H1 (cell line): Measurements from ENCODE around the gene TNFRSF14. TPM values are rescaled to one million over a fixed set of nuclear protein-coding genes. Genes with fewer than 3 reads are reported as not detected.

Experiments
- CTCF ChIA-PET: fragments of 300-600 bp; sonication (Branson Sonifier 250); formaldehyde crosslinking; loops from one replicate; lab custom pipeline; 2021; ENCODE audit not compliant: partially characterized antibody; lab: Charles Lee
- POLR2A ChIA-PET: fragments of 300-600 bp; sonication (Branson Sonifier 250); formaldehyde crosslinking; loops from one replicate; lab custom pipeline; 2021; ENCODE audit warnings: inconsistent platforms; ENCODE audit not compliant: partially characterized antibody; lab: Charles Lee
- DNase-seq, 2 experiments: peaks; one replicate each; pipeline versions ENCODE4 v3.0.0 to v3.0.0-alpha.2; 2010 to 2022; ENCODE audit warnings: low spot score in 2 of 2, low read depth in 1 of 2, mixed read lengths in 1 of 2
- FAIRE-seq: peaks from 2 replicates; lab custom pipeline; 2011; peaks lifted over from hg19 to GRCh38; lab: Jason Lieb, UNC
- H2AFZ ChIP-seq: 2 replicates; pipeline ENCODE4 v1.8.1; 2012; ENCODE audit warnings: low read length, inconsistent platforms
- H2AK5ac ChIP-seq: 2 replicates; pipeline ENCODE4 v1.6.1; 2013; ENCODE audit warnings: low read depth, low read length
- H2BK120ac ChIP-seq: replicated peaks from 2 replicates; pipeline ENCODE3; 2013; ENCODE audit warnings: low read depth, low read length, inconsistent platforms
- H2BK12ac ChIP-seq: 2 replicates; pipeline ENCODE4 v1.6.1; 2013; ENCODE audit warnings: low read depth, low read length
- H2BK15ac ChIP-seq: 2 replicates; pipeline ENCODE4 v1.6.1; 2013; ENCODE audit warnings: low read length
- H2BK20ac ChIP-seq: 2 replicates; pipeline ENCODE4 v1.6.1; 2013; ENCODE audit warnings: low read length
- H2BK5ac ChIP-seq: 2 replicates; pipeline ENCODE4 v1.6.1; 2013; ENCODE audit warnings: low read depth, low read length
- H3K14ac ChIP-seq: 2 replicates; pipeline ENCODE4 v1.6.1; 2013; ENCODE audit warnings: inconsistent platforms; ENCODE audit not compliant: insufficient read length
- H3K18ac ChIP-seq: 2 replicates; pipeline ENCODE4 v1.6.1; 2013; ENCODE audit warnings: low read length; ENCODE audit errors: extremely low read depth
- H3K23ac ChIP-seq: 2 replicates; pipeline ENCODE4 v1.6.1; 2013; ENCODE audit warnings: inconsistent platforms; ENCODE audit not compliant: insufficient read length
- H3K23me2 ChIP-seq: 2 replicates; pipeline ENCODE4 v1.6.1; 2013; ENCODE audit warnings: low read depth, low read length
- H3K27ac ChIP-seq: 2 replicates; pipeline ENCODE4 v1.6.1; 2011; ENCODE audit warnings: low read depth, low read length, inconsistent platforms
- H3K27me3 ChIP-seq, 4 experiments: replicated peaks in 1 of 4; 1 replicate in 1 of 4; 2 replicates in 3 of 4; pipeline versions ENCODE4 v1.6.1 to v1.8.1; 2011 to 2013; ENCODE audit warnings: low read length in 3 of 4, mild to moderate bottlenecking in 3 of 4, inconsistent platforms in 2 of 4, mixed read lengths in 2 of 4, moderate library complexity in 1 of 4; ENCODE audit not compliant: control insufficient read depth in 3 of 4, insufficient read depth in 3 of 4; ENCODE audit errors: extremely low read depth in 1 of 4
- H3K36me3 ChIP-seq, 4 experiments: 2 replicates each; pipeline versions ENCODE4 v1.6.1 to v1.8.1; 2011 to 2013; ENCODE audit warnings: mild to moderate bottlenecking in 4 of 4, low read length in 3 of 4, moderate library complexity in 2 of 4, control low read depth in 1 of 4, inconsistent platforms in 1 of 4; ENCODE audit not compliant: insufficient read depth in 4 of 4, control insufficient read depth in 2 of 4
- H3K4ac ChIP-seq: replicated peaks from 2 replicates; pipeline ENCODE3; 2013; ENCODE audit warnings: low read length, low read depth, mixed read lengths, inconsistent platforms; ENCODE audit not compliant: insufficient read length
- H3K4me1 ChIP-seq, 4 experiments: replicated peaks in 1 of 4; 1 replicate in 1 of 4; 2 replicates in 3 of 4; pipeline versions ENCODE4 v1.6.1 to v1.8.1; 2011 to 2013; ENCODE audit warnings: low read length in 3 of 4, inconsistent platforms in 2 of 4, mixed read lengths in 1 of 4; ENCODE audit not compliant: insufficient read depth in 4 of 4, control insufficient read depth in 3 of 4
- H3K4me2 ChIP-seq, 2 experiments: 2 replicates each; pipeline versions ENCODE4 v1.6.1 to v1.8.1; 2011 to 2013; ENCODE audit warnings: low read depth in 2 of 2, low read length in 2 of 2, control low read depth in 1 of 2, inconsistent platforms in 1 of 2, mild to moderate bottlenecking in 1 of 2; ENCODE audit not compliant: insufficient read depth in 1 of 2
- H3K4me3 ChIP-seq, 4 experiments: fragments of 200-600, 300-600 bp in 1 of 4; sonication (generic), shearing (Covaris generic), sonication (Bioruptor Twin) in 1 of 4; 2 replicates each; pipeline versions ENCODE4 v1.5.1 to v1.8.1; 2011 to 2016; ENCODE audit warnings: low read length in 4 of 4, low read depth in 3 of 4, control low read depth in 2 of 4, inconsistent platforms in 2 of 4, mild to moderate bottlenecking in 2 of 4, mixed read lengths in 1 of 4, moderate library complexity in 1 of 4; ENCODE audit not compliant: insufficient read depth in 2 of 4; ENCODE audit errors: extremely low read depth in 1 of 4
- H3K56ac ChIP-seq: replicated peaks from 2 replicates; pipeline ENCODE3; 2013; ENCODE audit warnings: low read depth, mild to moderate bottlenecking, mixed read lengths, low read length, inconsistent platforms; ENCODE audit not compliant: insufficient read length
- H3K79me1 ChIP-seq: 2 replicates; pipeline ENCODE4 v1.6.1; 2013; ENCODE audit warnings: low read depth, low read length, control low read depth
- H3K79me2 ChIP-seq, 2 experiments: 2 replicates each; pipeline versions ENCODE4 v1.6.1 to v1.8.1; 2012 to 2013; ENCODE audit warnings: low read length in 2 of 2, mild to moderate bottlenecking in 2 of 2, inconsistent platforms in 1 of 2; ENCODE audit not compliant: insufficient read depth in 2 of 2, control insufficient read depth in 1 of 2
- H3K9ac ChIP-seq, 4 experiments: replicated peaks in 1 of 4; 1 replicate in 1 of 4; 2 replicates in 3 of 4; pipeline versions ENCODE4 v1.6.1 to v1.8.1; 2011 to 2013; ENCODE audit warnings: low read depth in 3 of 4, low read length in 3 of 4, control low read depth in 2 of 4, mild to moderate bottlenecking in 2 of 4, moderate library complexity in 2 of 4, inconsistent platforms in 1 of 4; ENCODE audit errors: extremely low read depth in 1 of 4
- H3K9me3 ChIP-seq, 2 experiments: 2 replicates each; pipeline versions ENCODE4 v1.6.1 to v1.8.1; 2012 to 2013; ENCODE audit warnings: mild to moderate bottlenecking in 2 of 2, moderate library complexity in 2 of 2, control low read depth in 1 of 2, inconsistent platforms in 1 of 2, low read depth in 1 of 2, low read length in 1 of 2, mixed read lengths in 1 of 2; ENCODE audit not compliant: insufficient read depth in 2 of 2
- H4K20me1 ChIP-seq, 2 experiments: replicated peaks in 1 of 2; 2 replicates each; pipeline versions ENCODE3 to v1.8.1; 2011 to 2013; ENCODE audit warnings: inconsistent platforms in 2 of 2, low read length in 2 of 2, mild to moderate bottlenecking in 1 of 2; ENCODE audit not compliant: insufficient read depth in 2 of 2, control insufficient read depth in 1 of 2
- H4K5ac ChIP-seq: 2 replicates; pipeline ENCODE4 v1.6.1; 2013; ENCODE audit warnings: low read length, low read depth, mixed read lengths, inconsistent platforms; ENCODE audit not compliant: insufficient read length
- H4K8ac ChIP-seq: 2 replicates; pipeline ENCODE4 v1.8.0; 2013; ENCODE audit warnings: mild to moderate bottlenecking, moderate library complexity, low read length, inconsistent platforms; ENCODE audit not compliant: insufficient read depth; ENCODE audit errors: extremely low read depth
- H4K91ac ChIP-seq: replicated peaks from 2 replicates; pipeline ENCODE3; 2013; ENCODE audit warnings: low read length, mixed read lengths, inconsistent platforms; ENCODE audit not compliant: insufficient read length
- WGBS, 2 experiments: shearing (Covaris generic) in 1 of 2; methylation state at CpG; one replicate each; pipeline versions ENCODE4 v1.1.6 to v1.1.7; 2013 to 2015; ENCODE audit warnings: low lambda C conversion rate in 2 of 2, mixed read lengths in 2 of 2, inconsistent platforms in 1 of 2, low coverage in 1 of 2, missing lambda C conversion rate in 1 of 2; ENCODE audit not compliant: insufficient replicate concordance in 2 of 2, insufficient coverage in 1 of 2, insufficient read length in 1 of 2; ENCODE audit errors: extremely low coverage in 1 of 2, missing lambda C conversion rate in 1 of 2; 5-methylcytosine and 5-hydroxymethylcytosine counted together
- polyA plus RNA-seq, 7 experiments: library from polyadenylated mRNA; depleted of rRNA in 3 of 7; stranded (reverse) in 5 of 7; unstranded in 2 of 7; fragments of >200 nt in 5 of 7; fragments of 200-250 nt in 2 of 7; gene quantifications; 1 replicate in 5 of 7; 2 replicates in 1 of 7; 4 replicates in 1 of 7; pipeline versions ENCODE4 v1.2.1 to v1.2.3, GENCODE V29; 2011 to 2013; ENCODE audit warnings: missing spikeins in 2 of 7, mixed read lengths in 2 of 7
- total RNA-seq: library from RNA; stranded (reverse); fragmentation: NEBNext Ultra II Directional; extraction: Animal tissue kit (Norgen Biotek cat#: 25700); gene quantifications from 2 replicates; pipeline ENCODE4 v1.2.1, GENCODE V29; 2021

Gene TNFRSF14
- total and polyA plus RNA-seq, 2 of the 8 experiments (the other 6 are each of a cell fraction or from before 2014, with no cell fraction given) = 0.36 to 0.50 TPM

DNA sequence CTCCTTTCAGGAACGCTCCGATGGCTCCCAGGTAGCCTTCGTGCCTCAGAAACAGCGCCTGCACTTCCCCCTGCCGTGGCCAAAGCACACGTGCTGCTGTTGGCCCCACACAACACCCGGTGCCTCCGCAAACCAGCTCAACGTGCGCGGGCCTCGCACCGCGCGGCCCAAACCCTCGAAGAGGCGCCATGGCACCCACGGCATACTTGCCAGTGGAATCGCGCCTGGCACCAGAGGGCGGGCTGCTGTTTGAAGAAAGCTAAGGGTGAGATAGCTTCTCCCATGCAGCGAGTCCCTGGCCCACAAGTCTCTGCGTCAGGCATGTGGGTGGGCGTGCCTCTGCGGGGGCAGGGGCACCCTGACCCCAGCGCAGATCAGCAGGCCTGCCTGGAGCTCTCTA is 37.6 kb upstream of the TNFRSF14 start:
- no peak overlapping the region for H2BK5ac ChIP-seq
- WGBS, 2 experiments = 96% methylated on average over 26 of the region's 26 CpGs; no CpG with 5 or more reads in 1 of the 2 experiments
- H2BK15ac ChIP-seq = no peak overlapping the region
- no peak overlapping the region for H3K4me3 ChIP-seq
- H2BK20ac ChIP-seq = no peak overlapping the region
- FAIRE-seq (no peak), DNase-seq (no peak)
- H3K23me2 ChIP-seq = no peaks in the 10 kb centered on the region
- no peak overlapping the region for H4K8ac ChIP-seq
- H3K23ac ChIP-seq = no peak overlapping the region
- peaks cover 13% of the 10 kb centered on the region for H3K79me1 ChIP-seq
- H3K9ac ChIP-seq = no peak overlapping the region
- peaks cover 16 to 30% of the 10 kb centered on the region in 2 experiments for H4K20me1 ChIP-seq
- ChIA-PET POLR2A (interaction anchor here (1.5 kb wide), 1 partner anchor 12 kb away, joined by 5 read pairs; no protein-coding TSS in a partner anchor), CTCF (interaction anchor here (0.9 to 4.6 kb wide), 2 partner anchors 10 to 16 kb away, joined by 3 to 16 read pairs; no protein-coding TSS in a partner anchor)
- no peak overlapping the region for H4K5ac ChIP-seq
- H3K4ac ChIP-seq = no peak overlapping the region
- H3K27ac ChIP-seq = no peak overlapping the region
- no peak overlapping the region for H2BK120ac ChIP-seq
- H3K79me2 ChIP-seq = peaks cover 4 to 19% of the 10 kb centered on the region in 2 experiments; a peak in 2 of 4 replicates
- peaks cover 0 to 1% (median under 1%) of the 10 kb centered on the region in 4 experiments; a peak in 2 of 7 replicates for H3K4me1 ChIP-seq
- H3K36me3 ChIP-seq = peaks cover 18 to 60% (median 38%) of the 10 kb centered on the region in 4 experiments; a peak in 7 of 8 replicates
- no peak overlapping the region for H3K18ac ChIP-seq
- no peak overlapping the region for H2AFZ ChIP-seq
- no peaks in the 10 kb centered on the region for H3K9me3 ChIP-seq
- no peak overlapping the region for H3K14ac ChIP-seq
- H3K27me3 ChIP-seq = no peaks in the 10 kb centered on the region
- H2BK12ac ChIP-seq = no peak overlapping the region
- H2AK5ac ChIP-seq = no peak overlapping the region
- H4K91ac ChIP-seq = no peak overlapping the region
- H3K56ac ChIP-seq = no peak overlapping the region
- no peak overlapping the region for H3K4me2 ChIP-seq
